Smooth muscle cell (in vitro differentiated cells): Measurements from ENCODE around the gene NEK6. TPM values are rescaled to one million over a fixed set of nuclear protein-coding genes. Genes with fewer than 3 reads are reported as not detected.

Experiments used
- DNase-seq: peaks from one replicate; lab custom pipeline; 2025; ENCODE audit not compliant: unreplicated experiment; lab: John Stamatoyannopoulos, UW
- H2AFZ ChIP-seq: fragments of 200-600 bp; sonication (generic); 2 replicates; pipeline ENCODE4 v1.6.0; 2016; ENCODE audit warnings: antibody characterized with exemption, low read depth, mild to moderate bottlenecking
- H3F3A ChIP-seq: fragments of 200-600 bp; sonication (generic); 2 replicates; pipeline ENCODE4 v1.6.0; 2017; ENCODE audit warnings: antibody characterized with exemption, low read depth
- H3K27ac ChIP-seq: fragments of 200-600 bp; sonication (generic); 2 replicates; pipeline ENCODE4 v1.5.1; 2016; ENCODE audit warnings: low read depth, mild to moderate bottlenecking
- H3K27me3 ChIP-seq: fragments of 200-600 bp; sonication (generic); 2 replicates; pipeline ENCODE4 v1.6.1; 2016; ENCODE audit warnings: low read depth, mild to moderate bottlenecking
- H3K36me3 ChIP-seq: fragments of 200-600 bp; sonication (generic); 2 replicates; pipeline ENCODE4 v1.5.1; 2016; ENCODE audit warnings: low read depth
- H3K4me1 ChIP-seq: fragments of 200-600 bp; sonication (generic); 2 replicates; pipeline ENCODE4 v1.5.1; 2016; ENCODE audit warnings: low read depth
- H3K4me2 ChIP-seq: fragments of 200-600 bp; sonication (generic); 2 replicates; pipeline ENCODE4 v1.6.0; 2016; ENCODE audit warnings: mild to moderate bottlenecking
- H3K4me3 ChIP-seq: fragments of 200-600 bp; sonication (generic); 2 replicates; pipeline ENCODE4 v1.5.1; 2016; ENCODE audit warnings: mild to moderate bottlenecking
- H3K79me2 ChIP-seq: fragments of 200-600 bp; sonication (generic); 2 replicates; pipeline ENCODE4 v1.6.0; 2016; ENCODE audit warnings: low read depth, mild to moderate bottlenecking
- H3K9ac ChIP-seq: fragments of 200-600 bp; sonication (generic); 2 replicates; pipeline ENCODE4 v1.6.0; 2016; ENCODE audit warnings: low read depth
- H3K9me3 ChIP-seq: fragments of 200-600 bp; sonication (generic); replicated peaks from 2 replicates; pipeline ENCODE4 v1.5.1; 2016; ENCODE audit warnings: low read depth
- H4K20me1 ChIP-seq: fragments of 200-600 bp; sonication (generic); 2 replicates; pipeline ENCODE4 v1.6.0; 2016; ENCODE audit warnings: low read depth
- CTCF ChIP-seq: fragments of 200-600 bp; sonication (generic); IDR thresholded peaks from 2 replicates; pipeline ENCODE4 v1.5.1; 2017; ENCODE audit warnings: borderline replicate concordance, mild to moderate bottlenecking, antibody characterized with exemption; ENCODE audit not compliant: insufficient read depth, poor library complexity, severe bottlenecking
- WGBS: methylation state at CpG from one replicate; pipeline ENCODE4 v1.1.7; 2016; ENCODE audit warnings: low lambda C conversion rate; 5-methylcytosine and 5-hydroxymethylcytosine counted together
- polyA plus RNA-seq: library from polyadenylated mRNA; unstranded; fragments of >200 nt; fragmentation: Nextera tagmentation; extraction: Ambion mirVana; gene quantifications from 2 replicates; pipeline ENCODE4 v1.2.1, GENCODE V29; 2016
- total RNA-seq: library from RNA; depleted of rRNA; stranded (reverse); fragments of >200 nt; gene quantifications from 2 replicates; pipeline ENCODE4 v1.2.3, GENCODE V29; 2014

NEK6 gene
- total and polyA plus RNA-seq, 2 experiments from 2014 or later, result 45.9 to 108 TPM

- WGBS, result 99% methylated on average over 8 of the region's 8 CpGs
Measured at GRCh38 chr9:124349267-124349666, 91.5 kb downstream of the NEK6 start.

GRCh38 chr9:124349675-124350493 is 92.1 kb downstream of the NEK6 start:
- Histone ChIP-seq H3K4me1 (no peaks in the 10 kb centered on the region), H2AFZ (no peak overlapping the region), H3K9ac (no peak overlapping the region), H3K27ac (no peak overlapping the region), H3K79me2 (no peaks in the 10 kb centered on the region), H3K9me3 (no peaks in the 10 kb centered on the region), H3K27me3 (no peaks in the 10 kb centered on the region), H4K20me1 (peaks cover 81% of the 10 kb centered on the region), H3K4me3 (no peak overlapping the region), H3K4me2 (no peak overlapping the region), H3F3A (peaks cover 5% of the 10 kb centered on the region), H3K36me3 (peaks cover 6% of the 10 kb centered on the region)
- no peak for DNase-seq
- no peak for TF ChIP-seq CTCF
- 95% methylated on average over 25 of the region's 25 CpGs for WGBS

More at GRCh38 chr9:124349267-124349666, 91.5 kb downstream of the NEK6 start:
- H3K9me3 ChIP-seq, result no peaks in the 10 kb centered on the region
- DNase-seq, result no peak
- no peaks in the 10 kb centered on the region for H3K27me3 ChIP-seq
- no peak overlapping the region for H3K9ac ChIP-seq
- H3K4me3 ChIP-seq, result no peak overlapping the region
- H4K20me1 ChIP-seq, result peaks cover 79% of the 10 kb centered on the region
- H3K4me1 ChIP-seq, result no peaks in the 10 kb centered on the region
- H3K4me2 ChIP-seq, result no peak overlapping the region
- peaks cover 6% of the 10 kb centered on the region for H3K36me3 ChIP-seq
- H3F3A ChIP-seq, result peaks cover 5% of the 10 kb centered on the region
- no peak overlapping the region for H2AFZ ChIP-seq
- TF ChIP-seq CTCF, result no peak
- no peaks in the 10 kb centered on the region for H3K79me2 ChIP-seq
- H3K27ac ChIP-seq, result no peak overlapping the region

GRCh38 chr9:124350494-124351263 is 92.9 kb downstream of the NEK6 start:
- TF ChIP-seq CTCF, result no peak
- Histone ChIP-seq H4K20me1 (peaks cover 88% of the 10 kb centered on the region), H3K36me3 (peaks cover 6% of the 10 kb centered on the region), H3F3A (peaks cover 5% of the 10 kb centered on the region), H3K9ac (no peak overlapping the region), H3K4me1 (no peaks in the 10 kb centered on the region), H3K4me3 (no peak overlapping the region), H3K9me3 (no peaks in the 10 kb centered on the region), H3K4me2 (no peak overlapping the region), H2AFZ (no peak overlapping the region), H3K27ac (no peak overlapping the region), H3K79me2 (no peaks in the 10 kb centered on the region), H3K27me3 (no peaks in the 10 kb centered on the region)
- WGBS, result 98% methylated on average over 16 of the region's 16 CpGs
- DNase-seq, result no peak
